SK-N-SH treated with all-trans-retinoic acid at 6 μM for 48 hours (cell line): ENCODE results near the gene MAP7D2.

Experiments used
- ESRRG ChIP-seq: fragments of 250-450 bp; sonication (Bioruptor Pico); IDR thresholded peaks from 2 replicates; pipeline ENCODE4 v1.6.1; 2021; ENCODE audit warnings: mild to moderate bottlenecking
- ISL1 ChIP-seq: fragments of 250-450 bp; sonication (Bioruptor Pico); IDR thresholded peaks from 2 replicates; pipeline ENCODE4 v2.1.2; 2022; ENCODE audit warnings: mild to moderate bottlenecking, moderate library complexity
- OSR1 ChIP-seq: fragments of 250-450 bp; sonication (Bioruptor Pico); IDR thresholded peaks from 2 replicates; pipeline ENCODE4 v1.8.0; 2022; ENCODE audit warnings: moderate library complexity, mild to moderate bottlenecking, inconsistent platforms
- RARB ChIP-seq: fragments of 250-450 bp; sonication (Bioruptor Pico); IDR thresholded peaks from 2 replicates; pipeline ENCODE4 v1.8.0; 2021; ENCODE audit warnings: mild to moderate bottlenecking, moderate library complexity
- SNAI2 ChIP-seq: fragments of 250-450 bp; sonication (Bioruptor Pico); IDR thresholded peaks from 2 replicates; pipeline ENCODE4 v1.5.0; 2020; ENCODE audit warnings: mild to moderate bottlenecking, moderate library complexity
- ZFP3 ChIP-seq: fragments of 250-450 bp; sonication (Bioruptor Pico); IDR thresholded peaks from 2 replicates; pipeline ENCODE4 v1.5.0; 2020; ENCODE audit warnings: mild to moderate bottlenecking, moderate library complexity
- ZFP30 ChIP-seq: fragments of 450-650 bp; formaldehyde crosslinking; IDR thresholded peaks from 2 replicates; pipeline ENCODE4 v1.5.0; 2022; ENCODE audit warnings: mild to moderate bottlenecking, moderate library complexity
- TF ChIP-seq, protein P1 (sequence below): fragments of 250-450 bp; sonication (Bioruptor Pico); IDR thresholded peaks from 2 replicates; pipeline ENCODE4 v1.8.0; 2020; ENCODE audit warnings: mild to moderate bottlenecking, moderate library complexity, borderline replicate concordance

DNA sequence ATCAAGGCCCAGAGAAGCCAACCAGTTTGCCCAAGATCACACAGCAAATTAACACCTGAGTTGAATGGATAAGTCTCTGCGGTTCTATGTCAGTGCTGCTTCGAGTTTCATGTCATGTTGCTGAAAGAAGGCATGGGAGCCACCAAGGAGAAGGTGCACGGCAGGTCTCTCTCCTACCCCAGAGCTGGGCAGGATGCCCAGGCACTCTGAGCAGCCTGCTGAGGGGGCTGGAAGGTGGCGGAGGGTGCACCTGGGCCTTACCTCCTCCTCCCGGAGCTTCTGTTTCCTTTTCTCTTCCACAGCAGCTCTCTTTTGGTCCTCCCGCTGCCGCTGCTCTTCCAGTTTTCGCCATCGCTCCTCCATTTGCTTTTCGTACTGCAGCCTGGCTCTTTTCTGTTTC lies 53.6 kb downstream of the MAP7D2 start:
- TF ChIP-seq ZFP3 (no peak), OSR1 (CRISPR knock-in tag) (no peak), ZFP30 (CRISPR knock-in tag) (no peak), ISL1 (CRISPR knock-in tag) (no peak), SNAI2 (no peak), ESRRG (CRISPR knock-in tag) (no peak), RARB (CRISPR knock-in tag) (no peak)
- TF ChIP-seq, protein P1, sequence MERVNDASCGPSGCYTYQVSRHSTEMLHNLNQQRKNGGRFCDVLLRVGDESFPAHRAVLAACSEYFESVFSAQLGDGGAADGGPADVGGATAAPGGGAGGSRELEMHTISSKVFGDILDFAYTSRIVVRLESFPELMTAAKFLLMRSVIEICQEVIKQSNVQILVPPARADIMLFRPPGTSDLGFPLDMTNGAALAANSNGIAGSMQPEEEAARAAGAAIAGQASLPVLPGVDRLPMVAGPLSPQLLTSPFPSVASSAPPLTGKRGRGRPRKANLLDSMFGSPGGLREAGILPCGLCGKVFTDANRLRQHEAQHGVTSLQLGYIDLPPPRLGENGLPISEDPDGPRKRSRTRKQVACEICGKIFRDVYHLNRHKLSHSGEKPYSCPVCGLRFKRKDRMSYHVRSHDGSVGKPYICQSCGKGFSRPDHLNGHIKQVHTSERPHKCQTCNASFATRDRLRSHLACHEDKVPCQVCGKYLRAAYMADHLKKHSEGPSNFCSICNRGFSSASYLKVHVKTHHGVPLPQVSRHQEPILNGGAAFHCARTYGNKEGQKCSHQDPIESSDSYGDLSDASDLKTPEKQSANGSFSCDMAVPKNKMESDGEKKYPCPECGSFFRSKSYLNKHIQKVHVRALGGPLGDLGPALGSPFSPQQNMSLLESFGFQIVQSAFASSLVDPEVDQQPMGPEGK (CRISPR knock-in tag), result no peak
